GM12874 (cell line): ENCODE measurements around the gene RXRA.

ENCODE experiments used
- CTCF ChIP-seq: IDR thresholded peaks from 2 replicates; pipeline ENCODE4 v1.5.1; 2011; ENCODE audit warnings: low read depth, mild to moderate bottlenecking, control low read depth, low read length, moderate library complexity; ENCODE audit not compliant: insufficient read depth

RXRA gene

DNA sequence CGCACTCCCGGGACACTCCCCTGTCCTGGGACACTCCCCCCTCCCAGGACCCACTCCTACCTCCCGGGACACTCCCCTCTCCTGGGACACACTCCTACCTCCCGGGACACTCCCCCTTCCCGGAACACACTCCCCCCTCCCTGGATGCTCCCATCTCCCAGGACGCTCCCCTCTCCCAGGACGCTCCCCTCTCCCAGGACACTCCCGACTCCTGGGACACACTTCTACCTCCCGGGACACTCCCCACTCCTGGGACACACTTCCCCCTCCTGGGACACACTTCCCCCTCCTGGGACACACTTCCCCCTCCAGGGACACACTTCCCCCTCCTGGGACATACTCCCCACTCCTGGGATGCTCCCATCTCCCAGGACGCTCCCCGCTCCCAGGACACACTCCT lies 95.6 kb downstream of the RXRA start:
- TF ChIP-seq CTCF, result no peak

GRCh38 chr9:134422301-134423090 lies 96.2 kb downstream of the RXRA start:
- TF ChIP-seq CTCF, result no peak

DNA sequence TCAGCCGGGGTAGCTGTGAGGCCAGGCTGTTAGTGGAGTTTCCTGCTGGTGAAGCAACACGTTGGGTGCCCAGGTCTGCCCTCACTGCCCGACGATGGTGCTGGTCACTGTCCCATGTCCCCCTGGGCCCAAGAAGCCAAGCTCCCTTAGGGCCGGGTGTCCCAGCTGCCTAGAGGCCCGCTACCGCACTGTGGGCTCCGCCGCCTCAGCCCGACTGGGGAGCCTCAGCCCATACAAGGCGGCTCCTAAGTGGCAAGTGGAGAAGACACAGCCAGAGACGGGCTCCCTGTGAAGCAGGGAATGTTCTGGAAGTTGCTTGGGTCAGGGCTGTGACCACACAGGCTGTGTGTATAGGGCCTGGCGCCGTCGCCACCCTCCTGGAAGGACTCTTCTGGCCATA lies 96.9 kb downstream of the RXRA start:
- no peak for TF ChIP-seq CTCF

- no peak for TF ChIP-seq CTCF
These were observed 97.5 kb downstream of the RXRA start for GRCh38 chr9:134423749-134424148.

DNA sequence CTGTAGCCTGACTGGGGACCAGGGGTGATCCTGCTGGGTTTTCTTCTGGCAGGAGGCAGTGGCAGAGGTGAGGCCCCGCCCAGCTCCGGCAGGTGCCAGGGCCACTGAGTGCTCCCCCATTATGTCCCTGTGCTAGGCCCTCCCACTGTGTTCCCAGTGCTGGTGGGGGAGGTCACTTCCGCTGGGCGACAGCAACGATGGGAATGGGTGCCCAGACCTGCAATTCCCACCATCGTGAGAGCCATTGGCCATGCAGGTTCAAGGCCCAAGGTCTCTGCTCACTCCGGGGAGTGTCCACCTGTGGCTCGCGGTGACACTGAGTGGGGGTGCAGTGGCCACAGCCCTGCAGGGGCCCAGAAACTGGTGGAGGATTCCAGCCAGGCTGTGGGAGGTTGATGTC lies 98.6 kb downstream of the RXRA start:
- no peak for TF ChIP-seq CTCF

- TF ChIP-seq CTCF, result no peak
These were observed 99.1 kb downstream of the RXRA start for GRCh38 chr9:134425401-134425800.

GRCh38 chr9:134425812-134426211 lies 99.6 kb downstream of the RXRA start:
- no peak for TF ChIP-seq CTCF
